Neural crest cell (in vitro differentiated cells): ENCODE data around the gene RNFT2. TPM values are rescaled to one million over a fixed set of nuclear protein-coding genes. Genes with fewer than 3 reads are reported as not detected.

Source experiments
- DNase-seq: peaks from one replicate; pipeline ENCODE4 v3.0.0; 2021; ENCODE audit warnings: low read depth, mixed read lengths, low spot score
- H3K27ac Mint-ChIP-seq: one replicate; pipeline ENCODE4 v1.8.0; 2021; ENCODE audit warnings: mild to moderate bottlenecking, mixed read lengths; ENCODE audit not compliant: unreplicated experiment
- H3K27me3 Mint-ChIP-seq: 2 replicates; pipeline ENCODE4 v1.8.0; 2021; ENCODE audit warnings: low read depth, mild to moderate bottlenecking, mixed read lengths
- H3K36me3 Mint-ChIP-seq: 2 replicates; pipeline ENCODE4 v1.8.0; 2021; ENCODE audit warnings: low read depth, mild to moderate bottlenecking, mixed read lengths
- H3K4me1 Mint-ChIP-seq: 2 replicates; pipeline ENCODE4 v1.8.0; 2021; ENCODE audit warnings: mixed read lengths
- H3K4me3 Mint-ChIP-seq: one replicate; pipeline ENCODE4 v1.8.0; 2021; ENCODE audit warnings: mild to moderate bottlenecking, mixed read lengths
- H3K9me3 Mint-ChIP-seq: 2 replicates; pipeline ENCODE4 v1.8.0; 2021; ENCODE audit warnings: mixed read lengths
- CTCF ChIP-seq: fragments of 200-600 bp; sonication (generic); conservative IDR thresholded peaks from 2 replicates; pipeline ENCODE4 v1.5.0; 2021; ENCODE audit warnings: antibody characterized with exemption, mild to moderate bottlenecking
- total RNA-seq: library from RNA; stranded (reverse); gene quantifications from 2 replicates; pipeline ENCODE4 v1.2.1, GENCODE V29; 2021

Gene RNFT2
- total RNA-seq, 1 donor from 2014 or later, result 79.9 TPM

GRCh38 chr12:116759783-116760621 lies 21.9 kb downstream of the RNFT2 start:
- no peak overlapping the region for H3K4me3 Mint-ChIP-seq
- no peak for DNase-seq
- no peaks in the 10 kb centered on the region for H3K4me1 Mint-ChIP-seq
- peak; percentile 22 for TF ChIP-seq CTCF
- no peaks in the 10 kb centered on the region for H3K27me3 Mint-ChIP-seq
- H3K36me3 Mint-ChIP-seq, result peaks cover 29% of the 10 kb centered on the region
- no peak overlapping the region for H3K27ac Mint-ChIP-seq
- peaks cover 2% of the 10 kb centered on the region for H3K9me3 Mint-ChIP-seq

- Mint-ChIP-seq H3K4me1 (no peaks in the 10 kb centered on the region), H3K27ac (peak overlapping the region; percentile 52), H3K4me3 (no peak overlapping the region), H3K36me3 (peaks cover 25% of the 10 kb centered on the region), H3K9me3 (peaks cover 2% of the 10 kb centered on the region), H3K27me3 (no peaks in the 10 kb centered on the region)
- DNase-seq, result no peak
- no peak for TF ChIP-seq CTCF
Observed at GRCh38 chr12:116760622-116761020, 22.5 kb downstream of the RNFT2 start.

GRCh38 chr12:116761499-116761898 lies 23.4 kb downstream of the RNFT2 start:
- Mint-ChIP-seq H3K4me3 (no peak overlapping the region), H3K9me3 (peaks cover 2% of the 10 kb centered on the region), H3K4me1 (no peaks in the 10 kb centered on the region), H3K27me3 (no peaks in the 10 kb centered on the region), H3K27ac (no peak overlapping the region), H3K36me3 (peaks cover 25% of the 10 kb centered on the region)
- no peak for DNase-seq
- TF ChIP-seq CTCF, result no peak

- no peaks in the 10 kb centered on the region for H3K4me1 Mint-ChIP-seq
- no peak for DNase-seq
- no peaks in the 10 kb centered on the region for H3K9me3 Mint-ChIP-seq
- peaks cover 5% of the 10 kb centered on the region for H3K36me3 Mint-ChIP-seq
- H3K27me3 Mint-ChIP-seq, result no peaks in the 10 kb centered on the region
- no peak overlapping the region for H3K4me3 Mint-ChIP-seq
- no peak for TF ChIP-seq CTCF
- no peak overlapping the region for H3K27ac Mint-ChIP-seq
Observed at GRCh38 chr12:116765271-116765670, 27.2 kb downstream of the RNFT2 start.

GRCh38 chr12:116766285-116766684 lies 28.2 kb downstream of the RNFT2 start:
- no peaks in the 10 kb centered on the region for H3K9me3 Mint-ChIP-seq
- no peaks in the 10 kb centered on the region for H3K4me1 Mint-ChIP-seq
- no peaks in the 10 kb centered on the region for H3K36me3 Mint-ChIP-seq
- no peak overlapping the region for H3K4me3 Mint-ChIP-seq
- DNase-seq, result no peak
- H3K27me3 Mint-ChIP-seq, result no peaks in the 10 kb centered on the region
- no peak for TF ChIP-seq CTCF
- no peak overlapping the region for H3K27ac Mint-ChIP-seq
